Neural cell (in vitro differentiated cells): Measurements from ENCODE around the gene ETFA. TPM values are rescaled to one million over a fixed set of nuclear protein-coding genes. Genes with fewer than 3 reads are reported as not detected.

Experiments
- H2AFZ ChIP-seq: fragments of 200-600, 300-800 bp; sonication (generic), shearing (Covaris generic); 2 replicates; pipeline ENCODE4 v1.6.0; 2014; ENCODE audit warnings: low read depth, mild to moderate bottlenecking, antibody characterized with exemption, low read length, moderate library complexity
- H3F3A ChIP-seq: fragments of 200-600 bp; shearing (Covaris generic); 2 replicates; pipeline ENCODE4 v1.6.1; 2016; ENCODE audit warnings: mild to moderate bottlenecking, moderate library complexity, mixed read lengths, antibody characterized with exemption, low read length; ENCODE audit not compliant: insufficient read depth, poor library complexity, severe bottlenecking
- H3K27ac ChIP-seq: fragments of 200-600, 300-800 bp; sonication (generic), shearing (Covaris generic); 2 replicates; pipeline ENCODE4 v1.5.1; 2014; ENCODE audit warnings: mild to moderate bottlenecking, low read length, moderate library complexity
- H3K27me3 ChIP-seq: fragments of 300-800, 200-600 bp; sonication (generic), shearing (Covaris generic); 2 replicates; pipeline ENCODE4 v1.6.0; 2014; ENCODE audit warnings: mild to moderate bottlenecking, low read depth, low read length, moderate library complexity; ENCODE audit not compliant: insufficient read depth
- H3K36me3 ChIP-seq: fragments of 300-800, 200-600 bp; sonication (generic), shearing (Covaris generic); 2 replicates; pipeline ENCODE4 v1.5.1; 2014; ENCODE audit warnings: mild to moderate bottlenecking, antibody characterized with exemption, low read length, moderate library complexity; ENCODE audit not compliant: insufficient read depth
- H3K4me2 ChIP-seq: fragments of 300-800, 200-600 bp; sonication (generic), shearing (Covaris generic); 2 replicates; pipeline ENCODE4 v1.6.0; 2014; ENCODE audit warnings: mild to moderate bottlenecking, low read length
- H3K4me3 ChIP-seq: fragments of 300-800, 200-600 bp; sonication (generic), shearing (Covaris generic); 2 replicates; pipeline ENCODE4 v1.5.1; 2014; ENCODE audit warnings: mild to moderate bottlenecking, low read length, moderate library complexity
- H3K79me2 ChIP-seq: fragments of 200-600 bp; shearing (Covaris generic); replicated peaks from 2 replicates; pipeline ENCODE4 v1.6.0; 2014; ENCODE audit warnings: mild to moderate bottlenecking, low read length, moderate library complexity; ENCODE audit not compliant: insufficient read depth
- H3K9ac ChIP-seq: fragments of 300-800, 200-600 bp; sonication (generic), shearing (Covaris generic); 2 replicates; pipeline ENCODE4 v1.6.1; 2016; ENCODE audit warnings: mild to moderate bottlenecking, low read length, mixed read lengths
- H3K9me2 ChIP-seq: fragments of 200-600 bp; shearing (Covaris generic); 2 replicates; pipeline ENCODE4 v1.6.1; 2016; ENCODE audit warnings: mild to moderate bottlenecking, low read length, mixed read lengths; ENCODE audit not compliant: insufficient read depth
- H3K9me3 ChIP-seq: fragments of 200-600, 300-800 bp; sonication (generic), shearing (Covaris generic); 2 replicates; pipeline ENCODE4 v1.6.1; 2016; ENCODE audit warnings: mild to moderate bottlenecking, mixed run types, low read length, moderate library complexity, mixed read lengths
- H4K20me1 ChIP-seq: fragments of 200-600 bp; shearing (Covaris generic); 2 replicates; pipeline ENCODE4 v1.6.1; 2016; ENCODE audit warnings: mild to moderate bottlenecking, mixed run types; ENCODE audit not compliant: insufficient read depth
- EP300 ChIP-seq: fragments of 450-650 bp; conservative IDR thresholded peaks from 2 replicates; pipeline ENCODE4 v1.6.1; 2014; ENCODE audit warnings: antibody characterized with exemption, mild to moderate bottlenecking, moderate library complexity; ENCODE audit not compliant: poor library complexity, severe bottlenecking
- EZH2 ChIP-seq: fragments of 200-600, 300-800 bp; shearing (Covaris generic), sonication (generic); IDR thresholded peaks from 2 replicates; pipeline ENCODE4 v1.6.1; 2014; ENCODE audit warnings: antibody characterized with exemption, low read length, borderline replicate concordance, mild to moderate bottlenecking; ENCODE audit not compliant: insufficient read depth, poor library complexity, severe bottlenecking
- MXI1 ChIP-seq: fragments of 450-650 bp; conservative IDR thresholded peaks from 2 replicates; pipeline ENCODE4 v1.6.1; 2014; ENCODE audit warnings: antibody characterized with exemption, mild to moderate bottlenecking; ENCODE audit not compliant: poor library complexity, severe bottlenecking
- POLR2AphosphoS5 ChIP-seq: IDR thresholded peaks from 2 replicates; pipeline ENCODE4 v1.6.1; 2012
- RAD21 ChIP-seq: fragments of 450-650 bp; conservative IDR thresholded peaks from 2 replicates; pipeline ENCODE4 v1.6.1; 2014; ENCODE audit warnings: antibody characterized with exemption, mild to moderate bottlenecking, moderate library complexity
- SMC3 ChIP-seq: fragments of 450-650 bp; conservative IDR thresholded peaks from 2 replicates; pipeline ENCODE4 v1.6.1; 2014; ENCODE audit warnings: antibody characterized with exemption, mild to moderate bottlenecking, moderate library complexity; ENCODE audit not compliant: poor library complexity
- TAF1 ChIP-seq: IDR thresholded peaks from 2 replicates; pipeline ENCODE4 v1.6.1; 2012; ENCODE audit warnings: low read depth
- polyA plus RNA-seq: library from polyadenylated mRNA; depleted of rRNA; stranded (reverse); fragments of >200 nt; gene quantifications from 2 replicates; pipeline ENCODE4 v1.2.3, GENCODE V29; 2014
- TF ChIP-seq, protein P1 (sequence below): IDR thresholded peaks from 2 replicates; pipeline ENCODE4 v1.6.1; 2012; ENCODE audit warnings: borderline replicate concordance
- TF ChIP-seq, protein P2 (sequence below): fragments of 450-650 bp; IDR thresholded peaks from 2 replicates; pipeline ENCODE4 v1.5.1; 2014; ENCODE audit warnings: antibody characterized with exemption, mild to moderate bottlenecking, moderate library complexity; ENCODE audit not compliant: poor library complexity, severe bottlenecking

ETFA gene
- polyA plus RNA-seq, 1 donor from 2014 or later: 145 TPM

DNA sequence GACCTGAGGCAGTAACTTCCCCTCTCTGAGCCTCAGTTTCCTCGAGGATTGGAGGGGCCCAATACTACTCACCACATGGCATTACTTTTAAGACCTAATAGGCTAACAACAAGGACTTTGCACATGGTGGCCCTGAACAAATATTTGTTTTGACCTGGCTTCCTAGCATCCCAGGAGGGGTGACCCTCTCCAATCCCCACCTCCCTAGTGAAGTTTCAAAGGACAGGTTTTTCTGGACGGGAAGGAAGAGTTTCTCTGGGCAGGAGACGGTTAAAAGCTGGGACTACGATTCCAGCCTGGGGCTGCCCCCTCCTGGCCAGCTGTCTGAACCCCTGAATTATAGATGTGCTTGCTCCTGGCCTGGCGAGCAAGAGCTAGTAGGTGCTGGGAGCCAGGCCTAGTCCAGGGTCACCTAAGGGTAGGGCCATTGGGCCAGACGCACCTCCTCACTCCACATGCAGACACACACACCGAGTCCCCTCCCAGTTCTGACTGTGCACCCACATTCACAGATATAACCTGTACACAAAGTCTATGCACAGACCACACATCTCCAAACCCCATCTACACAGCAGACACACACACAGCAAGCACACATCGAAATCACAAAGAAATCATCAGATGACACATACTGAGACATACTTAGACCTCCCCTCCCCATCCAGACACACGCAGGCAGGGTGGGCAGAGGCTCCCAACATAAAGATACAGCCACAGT, 22.6 kb upstream of the ETFA start:
- no peak overlapping the region for H3K4me2 ChIP-seq
- no peaks in the 10 kb centered on the region for H3K79me2 ChIP-seq
- H3K4me3 ChIP-seq: no peak overlapping the region
- TF ChIP-seq EP300 (no peak), EZH2 (no peak), SMC3 (no peak), MXI1 (no peak), POLR2AphosphoS5 (no peak), TAF1 (no peak), RAD21 (no peak)
- TF ChIP-seq, protein P1, sequence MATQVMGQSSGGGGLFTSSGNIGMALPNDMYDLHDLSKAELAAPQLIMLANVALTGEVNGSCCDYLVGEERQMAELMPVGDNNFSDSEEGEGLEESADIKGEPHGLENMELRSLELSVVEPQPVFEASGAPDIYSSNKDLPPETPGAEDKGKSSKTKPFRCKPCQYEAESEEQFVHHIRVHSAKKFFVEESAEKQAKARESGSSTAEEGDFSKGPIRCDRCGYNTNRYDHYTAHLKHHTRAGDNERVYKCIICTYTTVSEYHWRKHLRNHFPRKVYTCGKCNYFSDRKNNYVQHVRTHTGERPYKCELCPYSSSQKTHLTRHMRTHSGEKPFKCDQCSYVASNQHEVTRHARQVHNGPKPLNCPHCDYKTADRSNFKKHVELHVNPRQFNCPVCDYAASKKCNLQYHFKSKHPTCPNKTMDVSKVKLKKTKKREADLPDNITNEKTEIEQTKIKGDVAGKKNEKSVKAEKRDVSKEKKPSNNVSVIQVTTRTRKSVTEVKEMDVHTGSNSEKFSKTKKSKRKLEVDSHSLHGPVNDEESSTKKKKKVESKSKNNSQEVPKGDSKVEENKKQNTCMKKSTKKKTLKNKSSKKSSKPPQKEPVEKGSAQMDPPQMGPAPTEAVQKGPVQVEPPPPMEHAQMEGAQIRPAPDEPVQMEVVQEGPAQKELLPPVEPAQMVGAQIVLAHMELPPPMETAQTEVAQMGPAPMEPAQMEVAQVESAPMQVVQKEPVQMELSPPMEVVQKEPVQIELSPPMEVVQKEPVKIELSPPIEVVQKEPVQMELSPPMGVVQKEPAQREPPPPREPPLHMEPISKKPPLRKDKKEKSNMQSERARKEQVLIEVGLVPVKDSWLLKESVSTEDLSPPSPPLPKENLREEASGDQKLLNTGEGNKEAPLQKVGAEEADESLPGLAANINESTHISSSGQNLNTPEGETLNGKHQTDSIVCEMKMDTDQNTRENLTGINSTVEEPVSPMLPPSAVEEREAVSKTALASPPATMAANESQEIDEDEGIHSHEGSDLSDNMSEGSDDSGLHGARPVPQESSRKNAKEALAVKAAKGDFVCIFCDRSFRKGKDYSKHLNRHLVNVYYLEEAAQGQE: no peak
- TF ChIP-seq, protein P2, sequence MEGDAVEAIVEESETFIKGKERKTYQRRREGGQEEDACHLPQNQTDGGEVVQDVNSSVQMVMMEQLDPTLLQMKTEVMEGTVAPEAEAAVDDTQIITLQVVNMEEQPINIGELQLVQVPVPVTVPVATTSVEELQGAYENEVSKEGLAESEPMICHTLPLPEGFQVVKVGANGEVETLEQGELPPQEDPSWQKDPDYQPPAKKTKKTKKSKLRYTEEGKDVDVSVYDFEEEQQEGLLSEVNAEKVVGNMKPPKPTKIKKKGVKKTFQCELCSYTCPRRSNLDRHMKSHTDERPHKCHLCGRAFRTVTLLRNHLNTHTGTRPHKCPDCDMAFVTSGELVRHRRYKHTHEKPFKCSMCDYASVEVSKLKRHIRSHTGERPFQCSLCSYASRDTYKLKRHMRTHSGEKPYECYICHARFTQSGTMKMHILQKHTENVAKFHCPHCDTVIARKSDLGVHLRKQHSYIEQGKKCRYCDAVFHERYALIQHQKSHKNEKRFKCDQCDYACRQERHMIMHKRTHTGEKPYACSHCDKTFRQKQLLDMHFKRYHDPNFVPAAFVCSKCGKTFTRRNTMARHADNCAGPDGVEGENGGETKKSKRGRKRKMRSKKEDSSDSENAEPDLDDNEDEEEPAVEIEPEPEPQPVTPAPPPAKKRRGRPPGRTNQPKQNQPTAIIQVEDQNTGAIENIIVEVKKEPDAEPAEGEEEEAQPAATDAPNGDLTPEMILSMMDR: no peak
- no peaks in the 10 kb centered on the region for H4K20me1 ChIP-seq
- H3F3A ChIP-seq: no peaks in the 10 kb centered on the region
- H3K9me3 ChIP-seq: peaks cover 4% of the 10 kb centered on the region
- no peaks in the 10 kb centered on the region for H3K9me2 ChIP-seq
- peaks cover 64% of the 10 kb centered on the region for H3K27me3 ChIP-seq
- H3K9ac ChIP-seq: no peak overlapping the region
- H2AFZ ChIP-seq: no peak overlapping the region
- H3K27ac ChIP-seq: no peak overlapping the region
- no peaks in the 10 kb centered on the region for H3K36me3 ChIP-seq

DNA sequence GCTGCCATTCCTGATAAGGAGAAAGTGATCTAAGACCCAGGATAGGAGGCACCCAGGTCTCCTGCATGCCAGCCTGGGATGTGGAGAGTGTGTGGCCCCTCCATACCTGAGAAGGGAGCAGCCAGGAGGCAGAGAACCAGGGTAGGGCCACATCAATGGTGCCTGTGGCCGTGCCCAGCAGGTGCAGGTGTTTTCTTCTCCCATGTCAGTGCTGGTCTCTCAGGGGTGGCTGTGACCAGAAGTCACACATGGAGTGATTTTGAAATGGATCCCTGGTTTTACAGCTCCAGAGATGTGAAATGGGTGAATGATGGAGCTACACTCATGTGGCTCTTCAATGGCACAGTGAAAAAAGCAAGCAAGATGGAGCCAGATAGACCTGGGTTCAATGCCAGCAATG, 22.0 kb upstream of the ETFA start:
- TF ChIP-seq TAF1: no peak
- TF ChIP-seq POLR2AphosphoS5: no peak
- TF ChIP-seq RAD21: no peak
- TF ChIP-seq, protein P2: no peak
- TF ChIP-seq, protein P1: no peak
- no peak for TF ChIP-seq EZH2
- H3K27me3 ChIP-seq: peaks cover 59% of the 10 kb centered on the region

More for the DNA sequence above, 22.0 kb upstream of the ETFA start:
- no peak overlapping the region for H2AFZ ChIP-seq
- no peak overlapping the region for H3K4me2 ChIP-seq
- no peaks in the 10 kb centered on the region for H3K9me2 ChIP-seq
- H3K9ac ChIP-seq: no peak overlapping the region
- no peaks in the 10 kb centered on the region for H4K20me1 ChIP-seq
- H3K27ac ChIP-seq: no peak overlapping the region
- no peaks in the 10 kb centered on the region for H3K36me3 ChIP-seq
- no peaks in the 10 kb centered on the region for H3F3A ChIP-seq
- peaks cover 4% of the 10 kb centered on the region for H3K9me3 ChIP-seq
- no peak overlapping the region for H3K4me3 ChIP-seq
- no peaks in the 10 kb centered on the region for H3K79me2 ChIP-seq
